Measurements from ENCODE around the gene VPS9D1.
"Not testable (repeated sequence)": the region's sequence is repeated elsewhere in the genome, so short reads cannot be mapped to it uniquely, and the experiment has no call there.

DNA sequence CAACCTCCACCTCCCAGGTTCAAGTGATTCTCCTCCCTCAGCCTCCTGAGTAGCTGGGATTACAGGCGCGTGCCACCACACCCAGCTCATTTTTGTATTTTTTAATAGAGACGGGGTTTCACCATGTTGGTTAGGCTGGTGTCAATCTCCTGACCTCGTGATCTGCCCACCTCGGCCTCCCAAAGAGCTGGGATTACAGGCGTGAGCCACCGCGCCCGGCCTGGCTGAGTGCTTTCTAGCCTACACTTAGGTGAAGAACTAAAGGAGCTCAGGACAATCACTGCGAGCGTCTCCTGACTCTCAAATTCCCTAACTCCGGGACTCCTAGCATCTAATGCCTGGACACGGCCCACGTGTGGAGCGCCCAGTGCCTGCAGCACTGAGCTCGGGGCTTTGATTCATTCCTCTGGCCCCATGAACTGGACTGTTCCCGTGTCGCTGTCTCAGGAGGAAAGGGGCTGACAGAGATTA, 21.0 kb downstream of the VPS9D1 start:
- TF ChIP-seq, protein P1, sequence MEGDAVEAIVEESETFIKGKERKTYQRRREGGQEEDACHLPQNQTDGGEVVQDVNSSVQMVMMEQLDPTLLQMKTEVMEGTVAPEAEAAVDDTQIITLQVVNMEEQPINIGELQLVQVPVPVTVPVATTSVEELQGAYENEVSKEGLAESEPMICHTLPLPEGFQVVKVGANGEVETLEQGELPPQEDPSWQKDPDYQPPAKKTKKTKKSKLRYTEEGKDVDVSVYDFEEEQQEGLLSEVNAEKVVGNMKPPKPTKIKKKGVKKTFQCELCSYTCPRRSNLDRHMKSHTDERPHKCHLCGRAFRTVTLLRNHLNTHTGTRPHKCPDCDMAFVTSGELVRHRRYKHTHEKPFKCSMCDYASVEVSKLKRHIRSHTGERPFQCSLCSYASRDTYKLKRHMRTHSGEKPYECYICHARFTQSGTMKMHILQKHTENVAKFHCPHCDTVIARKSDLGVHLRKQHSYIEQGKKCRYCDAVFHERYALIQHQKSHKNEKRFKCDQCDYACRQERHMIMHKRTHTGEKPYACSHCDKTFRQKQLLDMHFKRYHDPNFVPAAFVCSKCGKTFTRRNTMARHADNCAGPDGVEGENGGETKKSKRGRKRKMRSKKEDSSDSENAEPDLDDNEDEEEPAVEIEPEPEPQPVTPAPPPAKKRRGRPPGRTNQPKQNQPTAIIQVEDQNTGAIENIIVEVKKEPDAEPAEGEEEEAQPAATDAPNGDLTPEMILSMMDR (conservative IDR thresholded peaks at IDR 0.05 in 1 of 2, IDR thresholded peaks at IDR 0.05 in 1 of 2; ENCODE audit: low read depth in 1 of 2, low read length in 2 of 2), result not testable (repeated sequence)
- not testable (repeated sequence) for TF ChIP-seq EZH2 (IDR thresholded peaks at IDR 0.05; ENCODE audit: low read length, missing control alignments)
